HG02981 (cell line): ENCODE data around the gene MYH8.

Experiments used
- ATAC-seq: cut with Tn5 transposase; IDR thresholded peaks from one replicate; pipeline ENCODE4 v1.9.1; 2021; ENCODE audit warnings: mild to moderate bottlenecking, moderate library complexity; ENCODE audit not compliant: unreplicated experiment

The MYH8 gene

GRCh38 chr17:10421900-10422542 lies at the start of gene MYH8:
Gene MYH8 (minus strand): TSS chr17:10421950. CDS start chr17:10420227, 1,723 bp downstream.
- no peak for ATAC-seq

- ATAC-seq: no peak
These were observed 47.7 kb upstream of the MYH8 start, which contains the start of gene MYH4 for GRCh38 chr17:10469459-10469858. Gene MYH4 (minus strand): TSS chr17:10469559. CDS start chr17:10466745, 2,814 bp downstream.

GRCh38 chr17:10463402-10463801 lies 41.7 kb upstream of the MYH8 start:
- ATAC-seq: no peak

- no peak for ATAC-seq
These were observed 38.3 kb upstream of the MYH8 start for GRCh38 chr17:10460062-10460461.

- ATAC-seq: no peak
These were observed 37.0 kb upstream of the MYH8 start for GRCh38 chr17:10458701-10459100.

GRCh38 chr17:10457952-10458351 lies 36.2 kb upstream of the MYH8 start:
- no peak for ATAC-seq

GRCh38 chr17:10447026-10447931 lies 25.5 kb upstream of the MYH8 start:
- ATAC-seq: no peak

GRCh38 chr17:10439816-10440215 lies 18.1 kb upstream of the MYH8 start:
- no peak for ATAC-seq

- ATAC-seq: no peak
These were observed 13.3 kb upstream of the MYH8 start for GRCh38 chr17:10435096-10435495.

GRCh38 chr17:10429421-10430045 lies 7.8 kb upstream of the MYH8 start:
- ATAC-seq: no peak

- ATAC-seq: no peak
These were observed 7.0 kb upstream of the MYH8 start for GRCh38 chr17:10428781-10429180.

- no peak for ATAC-seq
These were observed 539 bp downstream of the MYH8 start for GRCh38 chr17:10421211-10421610.

- ATAC-seq: no peak
These were observed 939 bp downstream of the MYH8 start for GRCh38 chr17:10420811-10421210.

- no peak for ATAC-seq
These were observed 4.3 kb downstream of the MYH8 start for GRCh38 chr17:10417431-10417830.

GRCh38 chr17:10415161-10415560 lies 6.6 kb downstream of the MYH8 start:
- ATAC-seq: no peak

GRCh38 chr17:10403589-10403988 lies 18.2 kb downstream of the MYH8 start:
- no peak for ATAC-seq

- no peak for ATAC-seq
These were observed 23.4 kb downstream of the MYH8 start for GRCh38 chr17:10398352-10398751.

GRCh38 chr17:10396524-10397163 lies 25.1 kb downstream of the MYH8 start:
- ATAC-seq: no peak

- ATAC-seq: no peak
These were observed 27.4 kb downstream of the MYH8 start for GRCh38 chr17:10394201-10394887.

- ATAC-seq: no peak
These were observed 28.9 kb downstream of the MYH8 start for GRCh38 chr17:10392880-10393279.

GRCh38 chr17:10385871-10386270 lies 35.9 kb downstream of the MYH8 start:
- no peak for ATAC-seq
